ENCODE results near the gene NT5M. TPM values are rescaled to one million over a fixed set of nuclear protein-coding genes. Genes with fewer than 3 reads are reported as not detected.

NT5M gene
- total RNA-seq, 1 donor from 2014 or later: 4.1 TPM

- H3K36me3 Mint-ChIP-seq: no peaks in the 10 kb centered on the region
- Histone ChIP-seq H2AFZ (replicated peaks) (no peak overlapping the region), H4K20me1 (ENCODE audit: low read depth) (no peaks in the 10 kb centered on the region), H3K27me3 (no peaks in the 10 kb centered on the region), H3K4me3 (no peak overlapping the region), H3K36me3 (no peaks in the 10 kb centered on the region), H3K4me2 (peak overlapping the region; percentile 52), H3K9ac (no peak overlapping the region), H3K27ac (no peak overlapping the region), H3K79me2 (ENCODE audit: low read depth) (no peaks in the 10 kb centered on the region), H3K9me3 (ENCODE audit: low read depth) (no peaks in the 10 kb centered on the region), H3F3A (ENCODE audit: low read depth) (peaks cover 10% of the 10 kb centered on the region), H3K4me1 (peaks cover 11% of the 10 kb centered on the region)
- DNase-seq (ENCODE audit: low spot score): peak; percentile 75
- peaks cover 6% of the 10 kb centered on the region for H3K27me3 Mint-ChIP-seq (ENCODE audit: insufficient read depth, low read depth)
- no peak overlapping the region for H3K27ac Mint-ChIP-seq
- no peaks in the 10 kb centered on the region for H3K9me3 Mint-ChIP-seq
- no peak overlapping the region for H3K4me3 Mint-ChIP-seq
- peaks cover 14% of the 10 kb centered on the region for H3K4me1 Mint-ChIP-seq
- TF ChIP-seq, protein P1, sequence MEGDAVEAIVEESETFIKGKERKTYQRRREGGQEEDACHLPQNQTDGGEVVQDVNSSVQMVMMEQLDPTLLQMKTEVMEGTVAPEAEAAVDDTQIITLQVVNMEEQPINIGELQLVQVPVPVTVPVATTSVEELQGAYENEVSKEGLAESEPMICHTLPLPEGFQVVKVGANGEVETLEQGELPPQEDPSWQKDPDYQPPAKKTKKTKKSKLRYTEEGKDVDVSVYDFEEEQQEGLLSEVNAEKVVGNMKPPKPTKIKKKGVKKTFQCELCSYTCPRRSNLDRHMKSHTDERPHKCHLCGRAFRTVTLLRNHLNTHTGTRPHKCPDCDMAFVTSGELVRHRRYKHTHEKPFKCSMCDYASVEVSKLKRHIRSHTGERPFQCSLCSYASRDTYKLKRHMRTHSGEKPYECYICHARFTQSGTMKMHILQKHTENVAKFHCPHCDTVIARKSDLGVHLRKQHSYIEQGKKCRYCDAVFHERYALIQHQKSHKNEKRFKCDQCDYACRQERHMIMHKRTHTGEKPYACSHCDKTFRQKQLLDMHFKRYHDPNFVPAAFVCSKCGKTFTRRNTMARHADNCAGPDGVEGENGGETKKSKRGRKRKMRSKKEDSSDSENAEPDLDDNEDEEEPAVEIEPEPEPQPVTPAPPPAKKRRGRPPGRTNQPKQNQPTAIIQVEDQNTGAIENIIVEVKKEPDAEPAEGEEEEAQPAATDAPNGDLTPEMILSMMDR (IDR thresholded peaks at IDR 0.05): no peak
- TF ChIP-seq EZH2phosphoT487 (IDR thresholded peaks at IDR 0.05) (no peak), EZH2 (IDR thresholded peaks at IDR 0.05) (no peak)
Measured at GRCh38 chr17:17326275-17326875, 23.2 kb downstream of the NT5M start.

GRCh38 chr17:17328251-17328650 lies 25.1 kb downstream of the NT5M start:
- DNase-seq (ENCODE audit: low spot score): no peak
- H4K20me1 ChIP-seq (ENCODE audit: low read depth): no peaks in the 10 kb centered on the region
- no peak overlapping the region for H3K4me3 Mint-ChIP-seq
- TF ChIP-seq EZH2phosphoT487 (IDR thresholded peaks at IDR 0.05): no peak
- no peak for TF ChIP-seq EZH2 (IDR thresholded peaks at IDR 0.05)
- TF ChIP-seq, protein P1 (IDR thresholded peaks at IDR 0.05): no peak
- no peak overlapping the region for H3K4me2 ChIP-seq
- H3K9me3 ChIP-seq (ENCODE audit: low read depth): no peaks in the 10 kb centered on the region
- H3K36me3 Mint-ChIP-seq: no peaks in the 10 kb centered on the region
- no peak overlapping the region for H3K9ac ChIP-seq
- H3K36me3 ChIP-seq: no peaks in the 10 kb centered on the region
- H2AFZ ChIP-seq (replicated peaks): no peak overlapping the region
- H3F3A ChIP-seq (ENCODE audit: low read depth): peaks cover 10% of the 10 kb centered on the region
- H3K27me3 ChIP-seq: no peaks in the 10 kb centered on the region
- H3K27ac ChIP-seq: no peak overlapping the region
- H3K27me3 Mint-ChIP-seq (ENCODE audit: insufficient read depth, low read depth): peaks cover 4% of the 10 kb centered on the region
- H3K9me3 Mint-ChIP-seq: no peaks in the 10 kb centered on the region
- H3K4me1 Mint-ChIP-seq: peaks cover 14% of the 10 kb centered on the region
- H3K79me2 ChIP-seq (ENCODE audit: low read depth): no peaks in the 10 kb centered on the region
- peaks cover 11% of the 10 kb centered on the region for H3K4me1 ChIP-seq
- H3K27ac Mint-ChIP-seq: no peak overlapping the region
- no peak overlapping the region for H3K4me3 ChIP-seq

DNA sequence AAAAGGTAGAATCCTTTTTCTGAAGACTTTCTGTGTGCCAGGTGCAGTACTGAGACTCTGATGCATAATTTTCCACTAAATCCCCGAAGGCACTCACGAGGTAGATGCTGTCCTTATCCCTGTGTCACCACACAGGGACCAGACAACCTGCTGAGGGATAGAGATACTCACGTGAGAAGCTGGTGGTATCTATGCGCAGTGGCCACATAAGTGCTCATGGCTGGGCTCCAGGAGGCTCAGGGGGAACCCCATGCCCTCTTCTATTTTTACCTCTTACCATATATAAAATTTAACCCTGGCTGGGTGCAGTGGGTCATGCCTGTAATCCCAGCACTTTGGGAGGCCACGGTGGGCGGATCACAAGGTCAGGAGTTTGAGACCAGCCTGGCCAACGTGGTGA lies 38.3 kb downstream of the NT5M start:
- Mint-ChIP-seq H3K4me1 (no peaks in the 10 kb centered on the region), H3K36me3 (no peaks in the 10 kb centered on the region), H3K9me3 (no peaks in the 10 kb centered on the region), H3K27me3 (ENCODE audit: insufficient read depth, low read depth) (peaks cover 2% of the 10 kb centered on the region), H3K27ac (no peak overlapping the region), H3K4me3 (no peak overlapping the region)
- Histone ChIP-seq H3K27ac (no peak overlapping the region), H3K79me2 (ENCODE audit: low read depth) (no peaks in the 10 kb centered on the region), H3K27me3 (no peaks in the 10 kb centered on the region), H3K9ac (no peak overlapping the region), H2AFZ (replicated peaks) (no peak overlapping the region), H3K9me3 (ENCODE audit: low read depth) (no peaks in the 10 kb centered on the region), H4K20me1 (ENCODE audit: low read depth) (no peaks in the 10 kb centered on the region), H3F3A (ENCODE audit: low read depth) (no peaks in the 10 kb centered on the region), H3K4me1 (no peaks in the 10 kb centered on the region), H3K4me2 (no peak overlapping the region), H3K36me3 (no peaks in the 10 kb centered on the region), H3K4me3 (no peak overlapping the region)
- no peak for DNase-seq (ENCODE audit: low spot score)
- TF ChIP-seq, protein P1 (IDR thresholded peaks at IDR 0.05): no peak
- TF ChIP-seq EZH2 (IDR thresholded peaks at IDR 0.05): no peak
- no peak for TF ChIP-seq EZH2phosphoT487 (IDR thresholded peaks at IDR 0.05)
